Measurements from ENCODE around the gene FXYD3.
"Not testable (repeated sequence)": the region's sequence is repeated elsewhere in the genome, so short reads cannot be mapped to it uniquely, and the experiment has no call there.

The FXYD3 gene

DNA sequence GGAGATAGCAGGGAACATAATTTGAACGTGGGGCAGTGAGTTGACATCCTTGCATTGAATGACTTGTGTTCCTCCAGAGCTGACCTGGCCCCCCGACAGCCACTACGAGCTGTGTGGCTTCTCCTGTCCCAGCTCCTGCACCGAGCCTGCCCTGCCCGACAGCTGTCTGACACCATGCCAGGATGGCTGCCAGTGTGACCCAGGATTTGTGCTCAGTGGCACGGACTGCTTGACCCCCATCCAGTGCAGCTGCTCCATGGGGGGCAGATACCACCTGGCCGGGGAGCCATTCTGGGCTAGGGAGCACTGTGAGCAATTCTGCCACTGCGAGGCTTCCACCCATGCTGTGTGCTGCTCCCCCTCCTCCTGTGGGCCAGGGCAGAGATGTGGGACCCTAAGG is 29.2 kb upstream of the FXYD3 start:
- no peak for DNase-seq (ENCODE audit: low read depth in 2 of 2)

DNA sequence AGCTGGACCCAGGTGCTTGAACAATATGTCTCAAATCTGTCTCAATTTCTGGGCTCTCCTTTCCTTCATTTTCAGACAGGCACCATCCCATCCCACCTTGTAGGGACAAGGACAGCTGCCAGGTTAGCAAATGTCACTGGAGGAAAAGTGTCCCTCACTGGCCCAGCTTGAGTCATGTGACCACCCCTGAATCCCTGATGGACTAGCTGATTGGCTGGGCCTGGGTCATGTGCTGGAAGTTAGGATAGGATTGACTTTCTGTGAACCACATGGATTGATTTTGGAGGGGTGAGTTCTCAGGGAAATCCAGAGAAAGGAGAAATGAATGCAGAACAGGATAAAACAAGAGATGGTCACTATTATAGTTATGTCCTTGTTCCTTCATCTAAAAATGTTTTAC is 28.2 kb upstream of the FXYD3 start:
- DNase-seq (ENCODE audit: low read depth in 2 of 2) = no peak

DNA sequence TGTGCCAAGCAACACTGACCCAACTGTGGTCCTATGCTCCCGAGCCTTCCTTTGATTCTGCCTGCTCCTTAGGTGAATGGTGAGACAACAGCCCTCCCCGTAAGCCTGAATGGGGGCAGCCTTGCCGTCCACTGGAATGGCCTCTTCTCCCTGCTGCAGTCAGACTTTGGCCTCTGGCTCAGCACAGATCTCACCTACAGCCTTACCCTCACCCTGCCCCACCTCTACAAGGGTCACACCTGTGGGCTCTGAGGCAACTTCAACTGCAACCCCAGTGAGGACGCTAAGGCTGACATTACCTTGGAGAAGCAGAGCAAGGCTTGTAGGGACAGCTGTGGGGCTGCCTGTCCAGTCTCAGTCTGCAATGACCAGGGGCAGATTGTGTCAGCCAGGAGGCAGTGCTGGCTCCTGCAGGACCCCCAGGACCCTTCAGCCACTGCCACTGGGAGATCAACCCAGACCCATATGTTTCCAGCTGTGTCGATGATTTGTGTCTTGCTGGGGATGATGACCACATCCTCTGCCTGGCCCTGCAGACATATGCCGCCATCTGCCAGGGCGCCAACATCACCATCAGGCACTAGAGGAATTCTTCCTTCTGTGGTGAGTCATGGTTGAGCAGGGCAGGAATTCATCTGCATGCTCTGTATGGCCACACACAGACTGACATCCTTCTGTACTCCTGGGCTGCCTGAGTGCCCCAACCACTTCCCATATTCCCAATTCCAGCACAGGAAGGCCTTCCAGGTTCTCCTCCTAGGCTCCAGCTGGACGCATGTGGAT is 27.3 kb upstream of the FXYD3 start:
- DNase-seq (ENCODE audit: low read depth in 2 of 2) = peak; percentile 50 to 53

DNA sequence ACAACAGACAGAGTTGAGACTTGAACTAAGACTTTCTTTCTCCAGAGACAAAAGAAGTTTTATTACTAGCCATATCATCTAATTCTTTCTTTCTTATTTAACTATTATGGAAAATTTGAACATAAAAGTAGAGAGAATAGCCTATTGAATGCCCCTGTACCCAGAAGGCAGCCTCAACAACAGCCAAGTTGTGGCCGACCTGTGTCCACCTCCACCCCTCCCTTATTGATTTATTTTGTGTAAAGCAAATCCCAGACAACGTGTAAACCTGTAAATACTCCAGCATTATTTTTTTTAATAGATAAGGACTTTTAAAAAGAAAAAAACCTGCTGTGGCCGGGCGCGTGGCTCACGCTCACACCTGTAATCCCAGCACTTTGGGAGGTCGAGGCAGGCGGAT is 26.1 kb upstream of the FXYD3 start:
- DNase-seq (ENCODE audit: low read depth in 2 of 2) = no peak

GRCh38 chr19:35090160-35090505 is 25.5 kb upstream of the FXYD3 start:
- no peak for DNase-seq (ENCODE audit: low read depth in 2 of 2)

DNA sequence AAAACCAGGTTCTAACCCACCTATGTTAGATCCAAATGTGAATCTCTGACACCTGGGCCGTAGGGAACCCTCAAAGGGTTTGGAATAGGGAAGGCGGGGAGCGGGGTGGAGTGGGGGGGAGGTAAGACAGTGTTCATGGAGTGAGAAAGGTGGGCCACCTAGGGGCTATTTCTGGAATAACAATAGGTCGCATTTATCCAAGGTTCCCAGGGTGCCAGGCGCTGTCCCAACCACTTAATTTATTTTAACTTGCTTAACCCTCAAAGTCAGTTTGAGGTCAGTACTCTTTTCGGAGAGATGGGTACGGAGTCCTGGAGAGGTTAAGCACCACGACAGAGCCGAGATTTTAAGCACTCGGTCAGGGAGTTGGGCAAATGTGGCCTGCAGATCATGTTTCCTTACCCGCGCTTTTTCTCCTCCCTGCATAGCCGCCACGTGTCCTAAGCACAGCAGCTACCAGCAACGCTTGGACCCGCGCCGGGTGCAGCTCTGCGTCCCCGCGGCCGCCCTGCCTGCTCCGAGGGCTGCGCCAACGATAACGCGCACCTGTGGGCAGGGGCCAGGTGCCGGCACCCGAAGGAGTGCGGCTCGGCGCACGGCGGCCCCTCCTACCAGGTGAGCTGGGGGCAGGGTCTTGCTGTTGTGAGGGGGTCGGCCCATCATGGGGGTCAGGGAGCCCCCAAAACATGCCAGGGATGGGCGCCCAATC is 25.0 kb upstream of the FXYD3 start:
- peak in 1 of 2 experiments; percentile 15 for DNase-seq (ENCODE audit: low read depth in 2 of 2)

- no peak for DNase-seq (ENCODE audit: low read depth in 2 of 2)
Measured at GRCh38 chr19:35093430-35093829, 22.2 kb upstream of the FXYD3 start.

DNA sequence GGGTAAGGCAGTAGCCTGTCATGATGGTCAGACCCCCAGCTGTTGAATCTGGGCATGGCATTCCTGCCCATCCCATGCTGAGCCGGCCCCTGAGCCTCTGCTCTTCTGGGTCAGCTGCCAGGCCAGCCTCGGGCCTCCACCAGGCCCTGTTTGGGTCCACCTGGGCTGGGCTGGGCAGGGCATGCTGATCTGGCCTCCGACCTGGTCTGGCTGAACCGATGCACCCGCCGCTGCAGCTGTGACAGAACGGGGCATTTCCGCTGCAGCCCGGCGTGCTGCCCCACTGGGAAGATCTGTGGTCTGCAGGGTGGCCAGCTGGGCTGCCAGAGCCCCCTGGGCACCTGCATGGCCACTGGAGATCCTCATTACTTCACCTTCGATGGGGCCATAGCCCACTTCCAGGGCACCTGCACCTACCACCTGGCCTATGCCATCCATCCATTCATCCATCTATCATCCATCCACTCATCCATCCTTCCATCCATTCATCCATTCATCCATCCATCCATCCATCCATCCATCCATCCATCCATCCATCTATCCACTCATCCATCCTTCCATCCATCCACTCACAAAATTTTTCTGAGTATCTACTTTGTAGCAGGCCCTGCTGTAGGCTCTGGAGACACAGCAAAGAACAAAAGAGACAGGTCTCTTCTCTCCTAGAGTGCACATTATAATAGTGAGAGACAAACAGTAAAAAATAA is 21.5 kb upstream of the FXYD3 start:
- DNase-seq (ENCODE audit: low read depth in 2 of 2) = no peak

DNA sequence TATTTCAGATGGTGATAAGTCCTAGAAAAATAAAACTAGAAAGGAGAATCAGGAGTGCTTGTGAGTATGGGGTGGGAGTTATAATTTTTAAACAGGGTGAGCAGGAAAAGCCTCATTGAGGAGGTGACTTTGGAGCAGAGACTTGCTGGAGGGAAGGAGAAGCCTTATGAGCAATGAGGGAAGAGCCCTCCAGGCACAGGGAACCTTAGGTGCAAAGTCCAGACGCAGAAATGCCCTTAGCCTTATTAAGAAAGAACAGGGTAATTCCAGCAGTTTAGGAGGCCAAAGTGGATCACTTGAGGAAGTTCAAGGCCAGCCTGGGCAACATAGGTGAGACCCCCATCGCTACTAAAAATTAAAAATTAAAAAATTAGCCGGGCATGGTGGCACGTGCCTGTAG is 21.0 kb upstream of the FXYD3 start:
- no peak for DNase-seq (ENCODE audit: low read depth in 2 of 2)

- DNase-seq (ENCODE audit: low read depth in 2 of 2) = no peak
Measured at GRCh38 chr19:35095667-35096368, 19.8 kb upstream of the FXYD3 start.

DNA sequence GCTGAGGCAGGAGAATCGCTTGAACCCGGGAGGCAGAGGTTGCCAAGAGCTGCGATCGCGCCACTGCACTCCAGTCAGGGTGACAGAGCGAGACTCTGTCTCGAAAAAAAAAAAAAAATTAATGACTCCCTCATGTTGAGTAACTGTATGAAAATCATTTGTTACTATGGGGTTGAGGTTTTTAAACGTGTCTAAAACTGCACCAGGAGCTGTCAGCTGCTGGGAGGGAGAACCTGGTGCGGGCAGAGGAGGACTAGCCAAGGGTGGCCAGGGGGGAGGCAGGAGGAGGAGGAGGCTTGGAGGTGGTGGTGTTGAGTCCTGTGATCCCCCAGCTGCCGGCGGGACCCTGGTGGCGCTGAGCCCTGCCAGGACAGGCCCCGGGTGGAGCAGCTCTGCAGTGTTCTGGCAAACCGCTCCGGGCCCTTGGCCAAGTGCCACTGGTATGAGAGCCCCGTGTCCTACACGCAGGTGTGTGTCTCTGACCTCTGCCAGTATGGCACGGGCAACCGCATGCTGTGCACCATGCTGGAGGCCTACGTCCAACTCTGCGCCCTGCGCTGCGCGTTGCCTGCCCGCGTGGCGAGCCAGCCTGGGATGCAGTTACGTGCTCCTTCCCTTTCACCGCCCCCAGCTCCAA is 17.1 kb upstream of the FXYD3 start:
- no peak for DNase-seq (ENCODE audit: low read depth in 2 of 2)

DNA sequence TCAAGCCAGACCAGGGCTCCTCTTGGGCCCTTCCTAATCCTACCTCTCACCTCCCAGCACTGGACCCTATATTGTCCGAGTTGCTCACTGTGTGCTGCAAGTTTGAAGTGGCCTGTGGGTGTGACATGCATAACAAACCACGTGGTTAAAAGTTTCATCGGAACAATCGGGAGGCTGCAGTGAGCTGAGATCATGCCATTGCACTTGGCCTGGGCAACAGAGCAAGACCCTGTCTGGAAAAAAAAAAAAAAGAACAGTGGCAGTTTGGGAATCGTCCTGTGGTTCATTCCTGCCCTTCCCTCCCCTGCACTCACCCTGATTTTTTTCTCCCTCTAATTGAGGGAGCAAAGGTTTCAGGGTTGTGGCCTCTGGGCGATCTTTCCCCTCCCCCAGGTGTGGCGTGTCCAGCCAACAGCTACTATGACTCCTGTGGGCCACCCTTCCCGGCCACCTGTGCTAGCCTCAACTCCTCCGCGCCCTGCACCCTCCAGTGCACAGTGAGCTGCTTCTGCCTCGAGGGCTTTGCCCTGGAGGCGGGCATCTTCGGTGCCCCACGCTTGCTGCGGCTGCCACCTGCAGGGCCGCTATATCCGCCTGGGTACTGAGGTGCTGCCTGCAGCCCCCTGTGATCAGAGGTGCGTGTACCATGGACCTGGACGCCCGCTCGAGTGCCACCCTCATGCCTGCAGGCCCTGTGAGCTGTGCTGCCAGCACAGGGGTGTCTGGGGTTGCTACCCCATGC is 16.3 kb upstream of the FXYD3 start:
- no peak for DNase-seq (ENCODE audit: low read depth in 2 of 2)

GRCh38 chr19:35099897-35100275 is 15.7 kb upstream of the FXYD3 start:
- no peak for DNase-seq (ENCODE audit: low read depth in 2 of 2)

- no peak for DNase-seq (ENCODE audit: low read depth in 2 of 2)
Measured at GRCh38 chr19:35100588-35101533, 14.8 kb upstream of the FXYD3 start.

DNA sequence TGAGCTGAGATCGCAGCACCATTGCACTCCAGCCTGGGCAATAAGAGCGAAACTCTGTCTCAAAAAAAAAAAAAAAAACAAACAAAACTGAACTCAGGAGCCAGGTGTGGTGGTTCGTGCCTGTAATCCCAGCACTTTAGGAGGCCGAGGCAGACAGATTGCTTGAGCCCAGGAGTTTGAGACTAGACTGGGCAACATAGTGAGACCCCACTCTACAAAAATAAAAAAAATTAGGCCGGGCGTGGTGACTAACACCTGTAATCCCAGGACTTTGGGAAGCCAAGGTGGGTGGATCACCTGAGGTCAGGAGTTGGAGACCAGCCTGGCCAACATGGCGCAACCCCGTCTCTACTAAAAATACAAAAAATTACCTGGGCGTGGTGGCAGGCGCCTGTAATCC is 13.7 kb upstream of the FXYD3 start:
- DNase-seq (ENCODE audit: low read depth in 2 of 2) = not testable (repeated sequence)

- DNase-seq (ENCODE audit: low read depth in 2 of 2) = not testable (repeated sequence)
Measured at GRCh38 chr19:35103614-35104013, 12.0 kb upstream of the FXYD3 start.

GRCh38 chr19:35104361-35104760 is 11.3 kb upstream of the FXYD3 start:
- no peak for DNase-seq (ENCODE audit: low read depth in 2 of 2)

- DNase-seq (ENCODE audit: low read depth in 2 of 2) = no peak
Measured at GRCh38 chr19:35105047-35105410, 10.6 kb upstream of the FXYD3 start.

- DNase-seq (ENCODE audit: low read depth in 2 of 2) = no peak
Measured at GRCh38 chr19:35105411-35106290, 10.0 kb upstream of the FXYD3 start.
